Caki2 (cell line): Measurements from ENCODE around the gene HUNK. TPM values are rescaled to one million over a fixed set of nuclear protein-coding genes. Genes with fewer than 3 reads are reported as not detected.

Experiments
- DNase-seq: peaks from one replicate; pipeline ENCODE4 v3.0.0-alpha.2; 2015; ENCODE audit warnings: low read depth
- in situ Hi-C: cut with HindIII; loops from 2 replicates; pipeline ENCODE4 v1.10.0; 2016; ENCODE audit warnings: low sequenced_read_pairs, low pct_unique_long_range_greater_than_20kb, mixed read lengths
- total RNA-seq: library from RNA; depleted of rRNA; stranded (reverse); fragments of >200 nt; shearing (Covaris generic); gene quantifications from 2 replicates; pipeline ENCODE4 v1.2.3, GENCODE V29; 2014; ENCODE audit warnings: low replicate concordance

The HUNK gene
- total RNA-seq, 1 experiment from 2014 or later, result 11.2 TPM

DNA sequence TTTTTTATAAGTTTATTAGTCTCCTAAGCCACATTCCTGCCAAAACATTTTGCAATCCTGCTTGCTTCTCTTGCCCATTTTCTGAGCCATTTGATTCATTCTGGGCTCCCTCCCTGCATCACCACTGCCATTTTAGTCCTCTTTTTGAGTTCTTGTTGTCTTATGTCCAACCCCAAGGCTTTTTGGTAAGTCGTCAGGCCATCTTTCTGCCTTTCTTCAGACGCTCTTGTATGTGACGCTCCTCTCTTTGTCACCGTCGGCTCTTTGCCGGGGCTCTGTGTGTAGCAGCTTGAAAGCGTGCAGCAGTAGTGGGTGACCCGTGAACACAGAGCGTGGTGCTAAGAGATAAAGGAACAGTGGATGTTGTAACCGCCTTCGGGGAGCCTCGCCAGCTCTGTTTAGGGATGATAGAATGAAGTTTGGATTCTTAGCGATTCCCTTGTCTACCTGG is 14.6 kb downstream of the HUNK start:
- in situ Hi-C loops, result no loop called here
- no peak for DNase-seq

DNA sequence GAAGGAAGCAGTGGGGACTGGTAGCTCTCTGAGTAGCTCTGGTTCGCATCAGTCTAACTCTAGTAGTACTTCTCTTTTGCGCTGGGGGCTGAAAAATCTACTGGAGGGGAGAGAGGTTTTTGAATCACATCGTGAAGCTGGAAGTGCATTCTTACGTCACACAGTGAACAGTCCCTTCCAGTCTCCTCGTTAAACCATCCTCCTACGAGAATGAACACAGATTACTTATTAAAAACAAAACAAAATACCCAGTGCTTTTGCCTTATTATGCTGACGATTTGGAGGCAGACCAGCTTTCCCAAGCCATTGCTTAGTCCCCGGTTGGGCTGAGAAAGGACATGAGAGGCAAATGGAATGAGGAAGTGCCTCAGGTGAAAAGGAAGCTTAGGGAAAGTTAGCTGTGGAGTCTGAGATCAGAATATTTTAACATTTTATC is 16.1 kb downstream of the HUNK start:
- peak; percentile 86 for DNase-seq
- in situ Hi-C loops, result no loop called here

DNA sequence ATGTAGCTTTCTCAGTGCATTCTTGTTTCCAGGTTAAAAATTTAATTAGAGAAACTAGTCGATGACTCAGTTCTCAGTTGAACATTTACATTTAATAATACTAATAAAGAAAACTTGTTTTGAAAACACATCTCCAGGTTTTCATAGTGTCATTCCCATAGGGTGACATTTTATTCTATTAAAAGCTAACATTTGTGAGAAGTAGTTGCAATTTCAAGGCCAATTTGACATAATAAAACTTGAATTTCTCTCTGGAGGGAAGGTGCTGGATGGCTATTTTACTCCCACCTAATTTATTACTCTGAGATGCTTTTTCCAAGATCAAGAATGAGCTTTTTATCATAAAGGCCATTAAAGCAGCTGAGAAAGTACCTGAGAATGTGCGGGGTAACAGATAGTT is 16.6 kb downstream of the HUNK start:
- in situ Hi-C loops, result no loop called here

DNA sequence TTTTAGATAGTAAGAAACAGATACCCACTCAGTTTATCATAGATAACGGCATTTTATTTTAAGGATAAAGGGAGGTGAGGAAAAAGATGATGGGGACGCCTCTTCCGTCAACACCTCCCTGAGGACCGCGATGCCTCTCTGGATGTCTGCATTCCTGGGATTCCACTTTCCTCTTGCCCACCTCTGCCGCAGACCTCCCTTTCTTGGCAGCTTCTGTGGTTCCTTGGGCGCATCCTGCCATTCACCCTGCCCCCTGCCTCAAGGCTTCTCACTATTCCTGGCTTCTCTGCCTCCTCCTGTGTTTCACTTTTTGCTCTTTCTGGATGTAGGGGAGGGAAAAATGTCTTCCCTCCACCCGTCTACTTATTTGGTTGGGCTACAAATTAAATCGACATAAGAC is 19.9 kb downstream of the HUNK start:
- DNase-seq, result no peak
- in situ Hi-C loops, result no loop called here

More for the DNA sequence above, 16.6 kb downstream of the HUNK start:
- DNase-seq, result no peak

DNA sequence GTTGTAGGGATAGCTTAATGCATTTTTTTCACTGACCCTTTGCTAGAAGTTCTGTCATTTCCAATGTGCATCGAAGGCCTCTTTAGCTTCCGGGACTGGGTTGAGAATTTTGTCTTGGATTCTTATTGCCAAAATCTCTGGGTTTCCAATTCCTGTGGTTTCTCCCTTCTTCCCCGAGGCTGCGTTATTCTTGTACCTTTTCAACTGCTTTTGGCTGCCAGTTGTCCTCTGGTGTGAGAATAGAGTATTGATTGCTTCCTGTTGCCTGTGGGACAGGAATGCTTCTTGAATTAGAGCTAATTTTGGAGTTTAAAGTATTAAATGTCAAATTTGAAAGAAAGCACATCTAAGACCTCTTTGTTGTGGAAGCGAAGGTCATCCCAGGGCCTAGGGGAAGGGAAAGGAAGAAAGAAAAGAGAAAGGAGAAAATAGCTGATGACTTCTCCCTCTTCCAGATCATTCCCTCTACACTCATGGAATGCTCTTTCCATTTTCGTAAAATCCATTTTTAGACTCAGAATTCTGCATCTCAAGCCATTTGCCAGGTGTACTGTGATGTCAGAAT is 21.1 kb downstream of the HUNK start:
- in situ Hi-C loops, result no loop called here
- DNase-seq, result no peak

DNA sequence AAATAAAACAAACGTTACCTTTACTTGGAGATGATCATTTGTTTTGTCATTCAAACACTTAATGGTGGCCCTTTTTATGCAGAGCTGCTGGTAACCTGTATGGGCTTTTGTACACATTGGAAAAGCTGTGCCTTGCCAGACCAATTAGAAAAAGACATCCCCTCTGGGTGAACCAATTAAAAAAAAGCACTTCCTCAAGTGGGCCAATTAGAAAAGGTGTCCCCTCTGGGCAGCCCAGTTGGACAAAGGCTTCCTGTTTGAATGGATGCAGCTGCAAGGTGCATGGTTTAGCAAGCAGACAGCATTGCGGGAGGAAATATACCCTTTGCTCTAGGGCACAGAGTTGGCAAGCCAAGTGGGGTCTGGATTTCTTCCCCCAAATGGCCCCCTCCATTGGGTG is 21.6 kb downstream of the HUNK start:
- in situ Hi-C loops, result no loop called here
- no peak for DNase-seq

DNA sequence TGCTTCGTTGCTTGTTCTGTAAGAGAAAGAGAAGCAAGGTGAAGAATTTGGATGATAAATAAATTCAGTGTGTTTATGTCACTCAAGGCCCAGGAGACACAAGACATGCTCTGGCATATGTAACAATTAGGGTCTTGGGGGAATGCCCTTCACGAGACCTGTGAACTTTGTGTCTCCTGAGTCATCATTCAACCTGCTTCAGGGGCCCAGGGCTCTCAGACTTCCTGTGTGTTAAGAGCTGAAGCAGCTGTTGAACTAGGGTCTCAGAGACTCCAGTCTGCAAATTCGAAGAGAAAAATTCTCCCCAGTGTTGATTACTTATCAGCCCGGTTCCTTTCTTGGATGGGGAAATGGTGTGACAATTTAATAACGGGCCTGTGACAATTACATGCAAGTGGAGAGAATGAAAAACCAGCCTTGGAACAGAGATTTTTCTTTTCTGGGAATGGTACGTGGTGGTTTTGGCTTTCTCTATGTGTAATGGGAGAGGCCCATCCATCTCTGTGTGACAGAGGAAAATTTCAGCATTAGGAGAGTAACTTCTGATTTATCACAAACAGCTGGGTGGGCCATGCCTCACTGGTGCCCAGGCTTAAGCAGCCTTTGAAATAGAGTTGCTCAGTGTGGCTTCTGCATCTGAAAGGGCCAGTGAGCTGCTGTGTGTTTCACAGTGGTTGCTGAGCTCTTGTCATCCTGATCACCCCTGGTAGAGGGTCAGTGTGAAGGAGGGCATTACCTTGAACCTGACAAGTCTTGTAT is 22.4 kb downstream of the HUNK start:
- in situ Hi-C loops, result no loop called here
- DNase-seq, result no peak

DNA sequence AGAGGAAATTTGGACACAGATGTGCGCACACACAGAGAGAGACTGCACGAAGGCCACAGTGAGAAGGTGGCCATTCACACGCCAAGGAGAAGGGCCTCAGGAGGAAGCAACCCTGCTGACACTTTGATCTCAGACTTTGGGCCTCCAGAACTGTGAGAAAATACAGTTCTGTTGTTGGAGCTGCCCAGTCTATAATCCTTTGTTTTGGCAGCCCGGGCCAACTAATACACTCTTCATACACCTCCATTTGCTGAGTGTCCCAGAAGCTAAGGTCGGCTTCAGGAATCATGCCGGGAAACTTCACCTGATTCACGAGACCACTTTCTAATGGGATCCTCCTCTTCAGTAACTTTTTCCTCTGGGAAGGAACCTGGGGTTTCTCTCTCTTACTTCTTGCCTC is 23.2 kb downstream of the HUNK start:
- in situ Hi-C loops, result no loop called here
- DNase-seq, result no peak

DNA sequence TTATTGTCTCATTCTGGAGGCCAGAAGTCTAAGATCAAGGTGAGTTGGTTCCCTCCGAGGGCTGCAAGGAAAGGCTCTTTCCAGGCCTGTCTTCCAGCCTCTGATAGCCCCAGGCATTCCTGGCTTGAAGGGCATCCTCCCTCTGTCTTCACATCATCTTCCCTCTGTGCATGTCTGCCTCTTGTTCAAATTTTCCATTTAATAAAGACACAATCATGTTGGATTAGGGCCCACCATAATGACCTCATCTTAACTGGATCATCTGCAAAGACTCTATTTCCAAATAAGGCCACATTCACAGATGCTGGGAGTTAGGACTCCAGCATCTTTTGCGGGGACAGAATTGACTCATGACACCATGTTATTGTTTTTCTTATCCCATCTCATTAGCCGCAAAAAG is 24.5 kb downstream of the HUNK start:
- in situ Hi-C loops, result no loop called here
- DNase-seq, result no peak

DNA sequence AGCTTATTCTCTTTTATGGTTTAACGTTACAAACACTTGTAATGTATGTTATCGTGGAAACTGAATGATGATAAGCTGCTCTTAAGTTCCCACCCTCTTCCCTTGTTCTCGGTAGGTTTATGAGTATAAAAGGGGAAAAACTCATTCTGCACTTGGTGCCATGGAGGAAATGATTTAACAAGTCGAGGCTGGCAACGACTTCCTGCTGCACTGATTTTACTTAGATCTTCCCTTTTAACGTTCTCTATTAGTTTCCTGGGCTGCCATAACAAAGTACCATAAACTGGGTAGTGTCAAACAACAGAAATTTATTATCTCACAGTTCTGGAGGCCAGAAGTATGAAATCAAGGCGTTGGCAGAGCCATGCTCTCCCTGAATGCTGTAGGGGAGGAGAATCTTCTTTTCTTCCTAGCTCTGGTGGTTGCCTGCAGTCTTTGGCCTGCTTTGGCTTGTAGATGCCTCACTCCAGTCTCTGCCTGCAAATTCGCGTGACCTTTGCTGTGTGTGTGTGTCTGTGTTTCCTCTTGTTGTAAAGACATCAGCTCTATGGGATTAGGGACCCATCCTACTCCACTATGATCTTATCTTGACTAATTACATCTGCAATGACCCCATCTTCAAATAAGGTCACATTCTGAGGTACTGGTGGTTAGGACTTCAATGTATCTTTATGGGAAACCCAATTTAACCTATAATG is 26.3 kb downstream of the HUNK start:
- no peak for DNase-seq
- in situ Hi-C loops, result no loop called here

DNA sequence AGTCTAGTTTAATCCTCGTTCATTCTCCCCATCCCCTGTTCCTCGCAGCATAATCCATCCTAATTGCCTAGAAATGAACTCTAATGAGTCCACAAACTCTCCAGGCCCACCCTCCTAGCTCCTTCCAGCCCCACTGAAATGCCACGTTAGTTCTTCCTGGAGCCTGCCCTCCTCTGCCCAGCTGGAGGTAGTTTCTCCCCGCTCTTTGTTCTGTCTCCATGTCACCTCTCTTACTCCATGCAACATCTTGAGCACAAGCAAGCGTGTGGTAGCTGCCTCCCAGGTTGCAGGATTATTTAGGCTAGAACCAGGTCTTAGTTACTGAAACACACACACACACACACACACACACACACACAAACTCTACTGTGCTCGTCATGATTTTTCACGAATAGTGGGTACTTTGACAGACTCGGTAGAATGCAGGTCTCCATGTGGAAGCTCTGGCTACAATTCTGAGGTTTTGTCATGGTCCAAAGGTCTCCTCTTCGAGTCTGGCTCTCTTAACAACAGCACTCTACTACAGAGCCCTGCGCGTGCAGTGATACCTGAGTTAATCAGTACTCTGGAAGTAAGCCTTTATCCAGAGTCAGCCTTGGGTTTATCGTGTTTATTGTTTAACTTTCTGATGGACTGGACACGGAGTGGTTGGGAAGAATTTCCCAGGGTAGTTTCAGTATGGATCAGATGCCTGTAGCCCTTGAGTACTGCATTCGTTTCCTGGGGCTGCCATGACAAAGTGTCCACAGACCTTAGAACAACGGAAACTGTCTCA is 27.5 kb downstream of the HUNK start:
- DNase-seq, result peak; percentile 91
- in situ Hi-C loops, result no loop called here

DNA sequence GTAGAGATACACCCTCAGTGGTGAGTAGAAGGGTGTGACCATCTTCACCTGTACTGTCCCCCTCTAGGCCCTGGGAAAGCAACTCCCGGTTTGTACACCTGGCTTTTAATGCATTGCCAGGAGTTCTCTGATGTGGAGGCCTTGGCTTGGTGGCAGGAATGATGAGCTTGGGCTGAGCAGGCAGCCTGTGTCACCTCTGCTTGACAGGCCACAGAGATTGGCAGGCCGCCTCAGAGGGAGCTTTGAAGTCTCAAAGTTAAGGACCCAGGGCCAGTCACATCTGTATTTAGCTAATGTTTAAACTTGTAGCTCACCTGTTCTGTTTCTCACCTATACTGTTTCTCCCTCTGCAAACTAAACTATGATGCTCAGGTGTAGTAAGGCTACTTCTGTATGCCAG is 28.5 kb downstream of the HUNK start:
- no peak for DNase-seq
- in situ Hi-C loops, result no loop called here

DNA sequence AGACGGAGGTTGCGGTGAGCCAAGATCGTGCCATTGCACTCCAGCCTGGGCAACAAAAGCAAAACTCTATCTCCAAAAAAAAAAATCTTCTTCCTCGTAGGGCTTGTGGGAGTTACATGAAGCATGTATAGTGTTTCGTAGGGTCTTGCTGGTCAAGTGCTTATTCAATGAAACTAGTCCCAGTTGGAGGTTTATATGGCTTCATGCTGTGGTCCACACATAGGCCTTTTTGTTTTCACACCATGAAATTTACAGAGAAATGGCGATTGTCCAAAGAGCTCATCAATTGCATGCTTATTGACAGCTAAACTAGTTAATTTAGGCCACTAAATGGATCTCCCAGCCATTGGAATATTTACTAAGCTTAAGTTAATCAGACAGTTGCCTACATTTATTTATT is 29.6 kb downstream of the HUNK start:
- in situ Hi-C loops, result no loop called here

DNA sequence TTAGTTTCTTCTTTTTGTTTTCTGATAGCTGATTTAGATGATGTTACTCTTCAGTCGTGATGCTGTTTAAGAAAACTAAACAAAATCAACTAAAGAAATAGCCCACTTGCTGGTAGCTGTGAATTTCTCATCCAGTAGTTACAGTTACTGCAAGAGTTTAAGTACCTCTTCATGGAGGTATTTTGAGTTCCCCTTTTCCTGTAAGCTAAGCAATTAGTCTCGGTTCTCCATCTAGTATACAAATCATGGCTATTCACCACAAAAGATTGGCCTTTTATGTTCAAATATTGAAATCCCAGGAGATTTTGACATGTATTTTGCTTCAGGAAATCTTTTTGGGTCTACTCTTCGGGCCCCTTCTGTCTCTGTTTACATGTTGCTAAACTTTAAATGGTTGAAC is 31.1 kb downstream of the HUNK start:
- no peak for DNase-seq
- in situ Hi-C loops, result no loop called here

More for the DNA sequence above, 29.6 kb downstream of the HUNK start:
- DNase-seq, result no peak

DNA sequence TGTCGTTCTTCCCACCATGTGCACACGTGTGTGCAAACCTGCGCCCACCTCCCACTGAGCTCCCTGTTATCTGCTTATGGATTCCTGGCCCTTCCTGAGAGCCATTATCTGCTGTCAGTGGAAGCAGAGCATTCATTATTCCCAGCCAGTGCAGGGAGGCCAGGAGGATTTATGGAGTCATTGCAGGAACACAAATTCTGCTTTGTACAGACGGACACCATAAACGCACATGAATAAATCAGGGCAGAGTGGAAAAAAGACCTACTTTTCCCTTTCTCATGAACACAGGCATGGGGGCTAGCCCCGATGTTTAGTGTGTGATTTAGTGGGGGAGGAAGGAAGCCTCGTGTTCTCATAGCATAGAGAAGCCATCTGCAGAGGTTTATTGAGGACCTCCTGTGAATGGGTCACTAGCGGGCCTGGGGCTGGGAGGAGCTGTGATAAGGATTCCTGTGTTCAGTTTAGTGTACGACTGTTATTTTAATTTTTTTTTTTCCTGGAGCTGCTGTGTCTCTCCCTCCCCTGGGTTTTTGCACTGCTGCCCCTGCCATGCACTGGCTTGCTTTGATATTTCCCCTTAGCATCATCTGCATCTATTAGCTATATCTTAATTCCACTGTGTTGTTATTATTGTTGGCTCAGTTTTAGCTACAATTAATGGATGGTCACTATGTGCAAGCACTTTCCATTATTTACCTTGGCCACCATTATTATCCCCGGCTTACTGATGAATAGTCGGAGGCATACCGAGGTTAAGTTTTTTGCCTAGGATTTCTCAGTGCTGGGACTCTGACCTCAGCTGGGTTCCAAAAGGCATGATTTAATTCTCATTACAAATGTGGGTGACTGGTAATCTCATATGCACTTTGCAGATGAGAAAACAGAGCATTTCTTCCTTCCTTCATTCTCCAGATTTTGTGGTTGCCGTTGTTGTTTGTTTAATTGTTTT is 33.0 kb downstream of the HUNK start:
- in situ Hi-C loops, result no loop called here
- peak; percentile 97 for DNase-seq

DNA sequence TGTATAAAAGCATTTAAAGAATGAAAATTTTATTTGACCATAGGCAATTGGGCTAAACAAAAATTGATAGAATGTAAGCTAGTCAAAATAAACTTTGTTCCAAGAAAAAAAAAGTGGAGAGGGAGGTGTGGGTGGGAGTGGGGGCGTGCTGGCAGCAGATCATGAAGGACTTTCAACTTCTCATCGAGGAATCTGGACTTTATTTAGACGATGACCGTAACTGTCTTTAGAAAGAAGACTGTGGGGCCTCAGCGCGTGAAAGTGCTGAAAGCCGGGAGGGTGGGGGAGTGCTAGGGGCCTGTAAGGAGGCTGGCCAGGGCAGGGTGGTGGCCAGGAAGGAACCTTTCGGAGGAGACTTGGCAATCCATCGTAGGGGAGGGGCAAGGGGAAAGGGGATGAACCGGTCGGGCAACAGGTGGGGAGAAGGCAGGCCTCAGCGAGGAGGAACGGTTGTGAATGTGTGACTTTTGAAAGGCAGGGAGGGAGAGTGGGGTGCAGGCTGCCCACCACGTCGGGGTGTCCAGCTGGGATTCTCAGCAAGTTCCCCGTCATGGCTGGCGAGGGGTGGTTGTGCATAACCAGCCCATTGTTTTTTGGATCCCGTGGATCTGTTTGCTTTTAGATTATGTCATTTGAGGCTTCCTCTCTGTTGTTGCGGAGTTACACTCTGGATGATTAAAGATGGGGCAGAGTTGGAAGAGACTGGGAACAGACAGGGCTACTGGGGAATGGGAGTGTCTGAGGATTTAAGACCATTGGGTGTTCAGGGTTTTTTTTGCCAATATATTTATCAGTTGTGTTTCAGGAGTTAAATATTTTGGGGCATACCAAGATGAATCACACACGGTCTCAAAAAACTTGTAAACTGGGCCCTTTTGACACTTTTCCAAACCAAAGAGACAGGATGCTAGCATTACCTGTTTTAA is 35.5 kb downstream of the HUNK start:
- in situ Hi-C loops, result no loop called here
- no peak for DNase-seq
